NCI-H187 (cell line): ENCODE results near the gene CMC2.

Experiments used
- DNase-seq, 2 experiments: peaks; one replicate each; lab custom pipeline; 2025; lab: John Stamatoyannopoulos, UW

Gene CMC2

GRCh38 chr16:80931801-80932707 is 74.6 kb downstream of the CMC2 start:
- DNase-seq, result no peak

- DNase-seq, result no peak
Measured at GRCh38 chr16:80924372-80924978, 82.2 kb downstream of the CMC2 start.

GRCh38 chr16:80923356-80923755 is 83.3 kb downstream of the CMC2 start:
- no peak for DNase-seq
